ENCODE results near the gene RNF138.

- TF ChIP-seq POLR2A (IDR thresholded peaks at IDR 0.05; ENCODE audit: insufficient read depth in 1 of 2, low read depth in 2 of 2, low read length in 2 of 2) (no peak), CTCF (CRISPR knock-in tag; IDR thresholded peaks at IDR 0.05) (0 out of 2 replicates have a peak, but pooled peaks have one; percentile 6), ZNF263 (CRISPR knock-in tag; IDR thresholded peaks at IDR 0.05) (no peak), ZSCAN29 (CRISPR knock-in tag; conservative IDR thresholded peaks at IDR 0.05) (no peak)
Measured at GRCh38 chr18:32072321-32072720, 19.4 kb upstream of the RNF138 start.
